Neural cell (in vitro differentiated cells): ENCODE data around the gene CAMK1D. TPM values are rescaled to one million over a fixed set of nuclear protein-coding genes. Genes with fewer than 3 reads are reported as not detected.
"Not testable (repeated sequence)": the region's sequence is repeated elsewhere in the genome, so short reads cannot be mapped to it uniquely, and the experiment has no call there.

Source experiments
- H2AFZ ChIP-seq: fragments of 200-600, 300-800 bp; sonication (generic), shearing (Covaris generic); 2 replicates; pipeline ENCODE4 v1.6.0; 2014; ENCODE audit warnings: low read depth, mild to moderate bottlenecking, antibody characterized with exemption, low read length, moderate library complexity
- H3F3A ChIP-seq: fragments of 200-600 bp; shearing (Covaris generic); 2 replicates; pipeline ENCODE4 v1.6.1; 2016; ENCODE audit warnings: mild to moderate bottlenecking, moderate library complexity, mixed read lengths, antibody characterized with exemption, low read length; ENCODE audit not compliant: insufficient read depth, poor library complexity, severe bottlenecking
- H3K27ac ChIP-seq: fragments of 200-600, 300-800 bp; sonication (generic), shearing (Covaris generic); 2 replicates; pipeline ENCODE4 v1.5.1; 2014; ENCODE audit warnings: mild to moderate bottlenecking, low read length, moderate library complexity
- H3K27me3 ChIP-seq: fragments of 300-800, 200-600 bp; sonication (generic), shearing (Covaris generic); 2 replicates; pipeline ENCODE4 v1.6.0; 2014; ENCODE audit warnings: mild to moderate bottlenecking, low read depth, low read length, moderate library complexity; ENCODE audit not compliant: insufficient read depth
- H3K36me3 ChIP-seq: fragments of 300-800, 200-600 bp; sonication (generic), shearing (Covaris generic); 2 replicates; pipeline ENCODE4 v1.5.1; 2014; ENCODE audit warnings: mild to moderate bottlenecking, antibody characterized with exemption, low read length, moderate library complexity; ENCODE audit not compliant: insufficient read depth
- H3K4me2 ChIP-seq: fragments of 300-800, 200-600 bp; sonication (generic), shearing (Covaris generic); 2 replicates; pipeline ENCODE4 v1.6.0; 2014; ENCODE audit warnings: mild to moderate bottlenecking, low read length
- H3K4me3 ChIP-seq: fragments of 300-800, 200-600 bp; sonication (generic), shearing (Covaris generic); 2 replicates; pipeline ENCODE4 v1.5.1; 2014; ENCODE audit warnings: mild to moderate bottlenecking, low read length, moderate library complexity
- H3K79me2 ChIP-seq: fragments of 200-600 bp; shearing (Covaris generic); replicated peaks from 2 replicates; pipeline ENCODE4 v1.6.0; 2014; ENCODE audit warnings: mild to moderate bottlenecking, low read length, moderate library complexity; ENCODE audit not compliant: insufficient read depth
- H3K9ac ChIP-seq: fragments of 300-800, 200-600 bp; sonication (generic), shearing (Covaris generic); 2 replicates; pipeline ENCODE4 v1.6.1; 2016; ENCODE audit warnings: mild to moderate bottlenecking, low read length, mixed read lengths
- H3K9me2 ChIP-seq: fragments of 200-600 bp; shearing (Covaris generic); 2 replicates; pipeline ENCODE4 v1.6.1; 2016; ENCODE audit warnings: mild to moderate bottlenecking, low read length, mixed read lengths; ENCODE audit not compliant: insufficient read depth
- H3K9me3 ChIP-seq: fragments of 200-600, 300-800 bp; sonication (generic), shearing (Covaris generic); 2 replicates; pipeline ENCODE4 v1.6.1; 2016; ENCODE audit warnings: mild to moderate bottlenecking, mixed run types, low read length, moderate library complexity, mixed read lengths
- H4K20me1 ChIP-seq: fragments of 200-600 bp; shearing (Covaris generic); 2 replicates; pipeline ENCODE4 v1.6.1; 2016; ENCODE audit warnings: mild to moderate bottlenecking, mixed run types; ENCODE audit not compliant: insufficient read depth
- EP300 ChIP-seq: fragments of 450-650 bp; conservative IDR thresholded peaks from 2 replicates; pipeline ENCODE4 v1.6.1; 2014; ENCODE audit warnings: antibody characterized with exemption, mild to moderate bottlenecking, moderate library complexity; ENCODE audit not compliant: poor library complexity, severe bottlenecking
- EZH2 ChIP-seq: fragments of 200-600, 300-800 bp; shearing (Covaris generic), sonication (generic); IDR thresholded peaks from 2 replicates; pipeline ENCODE4 v1.6.1; 2014; ENCODE audit warnings: antibody characterized with exemption, low read length, borderline replicate concordance, mild to moderate bottlenecking; ENCODE audit not compliant: insufficient read depth, poor library complexity, severe bottlenecking
- MXI1 ChIP-seq: fragments of 450-650 bp; conservative IDR thresholded peaks from 2 replicates; pipeline ENCODE4 v1.6.1; 2014; ENCODE audit warnings: antibody characterized with exemption, mild to moderate bottlenecking; ENCODE audit not compliant: poor library complexity, severe bottlenecking
- POLR2AphosphoS5 ChIP-seq: IDR thresholded peaks from 2 replicates; pipeline ENCODE4 v1.6.1; 2012
- RAD21 ChIP-seq: fragments of 450-650 bp; conservative IDR thresholded peaks from 2 replicates; pipeline ENCODE4 v1.6.1; 2014; ENCODE audit warnings: antibody characterized with exemption, mild to moderate bottlenecking, moderate library complexity
- SMC3 ChIP-seq: fragments of 450-650 bp; conservative IDR thresholded peaks from 2 replicates; pipeline ENCODE4 v1.6.1; 2014; ENCODE audit warnings: antibody characterized with exemption, mild to moderate bottlenecking, moderate library complexity; ENCODE audit not compliant: poor library complexity
- TAF1 ChIP-seq: IDR thresholded peaks from 2 replicates; pipeline ENCODE4 v1.6.1; 2012; ENCODE audit warnings: low read depth
- polyA plus RNA-seq: library from polyadenylated mRNA; depleted of rRNA; stranded (reverse); fragments of >200 nt; gene quantifications from 2 replicates; pipeline ENCODE4 v1.2.3, GENCODE V29; 2014
- TF ChIP-seq, protein P1 (sequence below): fragments of 450-650 bp; IDR thresholded peaks from 2 replicates; pipeline ENCODE4 v1.5.1; 2014; ENCODE audit warnings: antibody characterized with exemption, mild to moderate bottlenecking, moderate library complexity; ENCODE audit not compliant: poor library complexity, severe bottlenecking

The CAMK1D gene
- polyA plus RNA-seq, 1 donor from 2014 or later, result 13.8 TPM

DNA sequence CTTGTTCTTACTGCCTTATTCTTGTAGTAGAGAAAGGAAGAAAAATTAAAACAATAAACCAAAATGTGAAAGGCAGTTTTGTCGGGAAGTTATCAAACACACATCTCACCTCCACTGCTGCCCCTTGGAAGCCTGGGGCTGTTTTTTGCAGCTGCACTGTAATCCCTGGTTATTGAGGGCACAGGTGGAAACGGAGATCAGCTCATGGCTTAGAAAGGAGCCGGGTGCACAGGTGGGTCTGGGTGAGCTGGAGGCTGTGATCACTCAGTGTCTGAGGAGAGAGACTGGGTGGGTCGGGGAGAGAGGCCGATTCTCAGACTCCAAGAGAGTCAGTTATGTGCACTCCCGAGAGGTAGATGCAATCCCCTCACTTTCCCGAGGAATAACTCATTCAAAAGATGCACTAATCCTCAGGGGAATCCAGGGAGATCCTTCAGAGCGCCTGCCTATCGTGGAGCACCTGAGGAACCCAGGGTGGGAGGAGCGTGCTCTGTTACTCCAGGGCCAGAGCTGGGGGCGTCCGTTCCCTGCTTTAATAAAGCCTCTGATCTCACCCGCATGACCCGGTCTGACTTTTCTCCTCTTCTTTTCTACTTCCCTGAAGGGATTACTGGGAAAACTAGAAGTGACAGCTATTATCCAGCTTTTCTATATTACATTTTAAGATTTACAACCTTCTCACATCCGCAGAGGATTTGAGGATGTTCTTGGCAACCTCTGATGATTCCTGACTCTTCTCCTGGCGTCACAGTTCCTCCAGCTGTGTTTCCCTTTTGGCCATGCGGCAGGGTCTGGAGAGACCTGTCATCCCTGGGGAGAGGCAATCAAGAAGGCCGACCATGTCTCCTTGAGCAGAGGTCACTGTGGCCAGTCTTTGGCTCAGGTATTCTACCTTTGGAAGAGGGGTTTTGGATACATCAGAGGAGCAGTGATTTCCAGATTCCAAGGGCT, 82.1 kb downstream of the CAMK1D start:
- Histone ChIP-seq H3K27ac (no peak overlapping the region), H3K27me3 (no peaks in the 10 kb centered on the region), H3F3A (no peaks in the 10 kb centered on the region), H3K9me3 (no peaks in the 10 kb centered on the region), H3K9me2 (no peaks in the 10 kb centered on the region), H3K9ac (no peak overlapping the region), H3K4me3 (no peak overlapping the region), H3K36me3 (no peaks in the 10 kb centered on the region), H3K79me2 (no peaks in the 10 kb centered on the region), H2AFZ (no peak overlapping the region), H4K20me1 (no peaks in the 10 kb centered on the region), H3K4me2 (no peak overlapping the region)
- TF ChIP-seq EZH2, result no peak

DNA sequence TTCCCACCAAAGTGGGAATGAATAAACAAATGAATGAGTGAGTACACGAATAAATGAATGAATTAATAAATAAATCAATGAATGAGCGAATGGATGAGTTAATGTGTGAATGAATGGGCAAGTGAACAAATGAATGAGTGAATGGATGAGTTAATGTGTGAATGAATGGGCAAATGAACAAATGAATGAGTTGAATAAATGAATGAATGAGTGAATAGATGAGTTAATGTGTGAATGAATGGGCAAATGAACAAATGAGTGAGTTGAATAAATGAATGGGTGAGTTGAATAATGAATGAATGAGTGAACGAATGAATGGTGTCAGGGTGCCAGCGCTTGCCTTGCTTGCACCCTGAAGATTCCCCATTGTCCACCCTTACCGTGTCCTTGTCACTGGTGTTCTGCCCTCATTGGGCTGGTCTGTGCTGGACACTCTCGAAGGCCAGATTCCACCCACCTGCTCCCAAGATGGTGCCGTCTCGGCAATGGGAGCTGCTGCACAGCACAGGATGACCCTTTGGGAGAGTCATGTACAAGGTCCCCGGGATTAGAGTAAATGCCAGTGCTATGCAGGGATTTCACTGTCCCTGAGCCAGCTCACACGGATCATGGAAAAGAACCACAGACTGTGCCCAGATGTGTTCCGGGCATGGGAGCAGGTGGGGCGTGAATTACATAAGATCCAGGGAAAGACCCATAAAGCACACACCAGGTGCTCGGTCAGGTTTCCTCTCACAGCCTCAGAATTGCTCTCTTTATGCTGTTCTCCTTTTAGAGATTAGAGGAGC, 83.2 kb downstream of the CAMK1D start:
- Histone ChIP-seq H3K36me3 (no peaks in the 10 kb centered on the region), H3K9me3 (no peaks in the 10 kb centered on the region), H3K9me2 (no peaks in the 10 kb centered on the region), H3K4me3 (no peak overlapping the region), H3K4me2 (no peak overlapping the region), H4K20me1 (no peaks in the 10 kb centered on the region), H3K9ac (no peak overlapping the region), H2AFZ (no peak overlapping the region), H3K27me3 (no peaks in the 10 kb centered on the region), H3K79me2 (no peaks in the 10 kb centered on the region), H3F3A (no peaks in the 10 kb centered on the region), H3K27ac (no peak overlapping the region)
- TF ChIP-seq SMC3 (no peak), EZH2 (no peak)

DNA sequence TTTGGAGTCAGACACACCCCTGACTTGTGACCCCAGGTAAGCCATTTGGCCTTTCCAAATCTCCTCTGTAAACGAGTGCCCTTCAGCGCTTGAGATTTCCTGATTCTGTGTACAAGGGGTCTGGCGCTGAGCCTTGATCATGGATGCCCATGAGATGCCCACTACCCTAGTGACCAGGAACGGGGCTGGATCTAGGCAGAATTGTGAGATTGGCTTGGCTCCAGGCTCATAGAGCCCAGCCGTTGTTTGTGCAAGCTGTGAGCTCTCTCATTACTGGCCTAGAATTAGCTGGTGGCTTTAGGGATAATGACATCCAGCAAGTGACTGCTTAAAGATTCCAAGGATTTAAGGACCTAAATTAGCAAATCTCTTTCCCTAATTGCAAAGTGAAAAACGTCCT, 84.9 kb downstream of the CAMK1D start:
- Histone ChIP-seq H3K4me3 (no peak overlapping the region), H3K9me3 (no peaks in the 10 kb centered on the region)
- no peak for TF ChIP-seq MXI1
- no peak for TF ChIP-seq POLR2AphosphoS5
- no peak for TF ChIP-seq TAF1
- TF ChIP-seq EP300, result no peak
- TF ChIP-seq SMC3, result no peak
- TF ChIP-seq, protein P1, sequence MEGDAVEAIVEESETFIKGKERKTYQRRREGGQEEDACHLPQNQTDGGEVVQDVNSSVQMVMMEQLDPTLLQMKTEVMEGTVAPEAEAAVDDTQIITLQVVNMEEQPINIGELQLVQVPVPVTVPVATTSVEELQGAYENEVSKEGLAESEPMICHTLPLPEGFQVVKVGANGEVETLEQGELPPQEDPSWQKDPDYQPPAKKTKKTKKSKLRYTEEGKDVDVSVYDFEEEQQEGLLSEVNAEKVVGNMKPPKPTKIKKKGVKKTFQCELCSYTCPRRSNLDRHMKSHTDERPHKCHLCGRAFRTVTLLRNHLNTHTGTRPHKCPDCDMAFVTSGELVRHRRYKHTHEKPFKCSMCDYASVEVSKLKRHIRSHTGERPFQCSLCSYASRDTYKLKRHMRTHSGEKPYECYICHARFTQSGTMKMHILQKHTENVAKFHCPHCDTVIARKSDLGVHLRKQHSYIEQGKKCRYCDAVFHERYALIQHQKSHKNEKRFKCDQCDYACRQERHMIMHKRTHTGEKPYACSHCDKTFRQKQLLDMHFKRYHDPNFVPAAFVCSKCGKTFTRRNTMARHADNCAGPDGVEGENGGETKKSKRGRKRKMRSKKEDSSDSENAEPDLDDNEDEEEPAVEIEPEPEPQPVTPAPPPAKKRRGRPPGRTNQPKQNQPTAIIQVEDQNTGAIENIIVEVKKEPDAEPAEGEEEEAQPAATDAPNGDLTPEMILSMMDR, result no peak
- TF ChIP-seq EZH2, result no peak
- no peak for TF ChIP-seq RAD21

DNA sequence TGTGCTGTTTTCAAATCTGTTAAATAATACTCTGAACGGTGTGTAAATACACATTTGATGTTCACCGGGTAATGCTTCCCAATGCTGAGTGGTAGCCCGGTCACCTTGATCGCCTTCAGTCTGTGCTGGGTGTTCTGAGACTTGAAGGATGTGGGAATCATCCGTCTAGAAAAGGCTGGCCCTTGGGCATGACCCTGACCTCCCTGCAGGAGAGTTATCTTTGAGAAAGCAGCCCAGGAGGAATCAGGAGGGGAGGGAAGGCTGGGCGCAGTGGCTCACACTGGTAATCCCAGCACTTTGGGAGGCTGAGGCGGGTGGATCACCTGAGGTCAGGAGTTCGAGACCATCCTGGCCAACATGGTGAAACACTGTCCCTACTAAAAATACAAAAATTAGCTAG, 85.3 kb downstream of the CAMK1D start:
- H3K4me2 ChIP-seq, H3K27ac ChIP-seq, H3K9ac ChIP-seq, H3K36me3 ChIP-seq, H2AFZ ChIP-seq, H3K9me3 ChIP-seq, H3K9me2 ChIP-seq, H3K4me3 ChIP-seq, H3F3A ChIP-seq, H3K27me3 ChIP-seq, H4K20me1 ChIP-seq, H3K79me2 ChIP-seq: not testable (repeated sequence)

More for the DNA sequence above, 84.9 kb downstream of the CAMK1D start:
- no peak overlapping the region for H3K4me2 ChIP-seq
- H3K9me2 ChIP-seq, result no peaks in the 10 kb centered on the region
- no peak overlapping the region for H3K9ac ChIP-seq
- peaks cover 3% of the 10 kb centered on the region for H3F3A ChIP-seq
- H4K20me1 ChIP-seq, result no peaks in the 10 kb centered on the region
- no peak overlapping the region for H2AFZ ChIP-seq
- no peak overlapping the region for H3K27ac ChIP-seq
- no peaks in the 10 kb centered on the region for H3K27me3 ChIP-seq
- H3K36me3 ChIP-seq, result no peaks in the 10 kb centered on the region
- no peaks in the 10 kb centered on the region for H3K79me2 ChIP-seq
